ENCODE results near the gene PODNL1. TPM values are rescaled to one million over a fixed set of nuclear protein-coding genes. Genes with fewer than 3 reads are reported as not detected.

Gene PODNL1
- total RNA-seq, 3 donors from 2014 or later = 0.80 to 8.8 (median 2.3) TPM

DNA sequence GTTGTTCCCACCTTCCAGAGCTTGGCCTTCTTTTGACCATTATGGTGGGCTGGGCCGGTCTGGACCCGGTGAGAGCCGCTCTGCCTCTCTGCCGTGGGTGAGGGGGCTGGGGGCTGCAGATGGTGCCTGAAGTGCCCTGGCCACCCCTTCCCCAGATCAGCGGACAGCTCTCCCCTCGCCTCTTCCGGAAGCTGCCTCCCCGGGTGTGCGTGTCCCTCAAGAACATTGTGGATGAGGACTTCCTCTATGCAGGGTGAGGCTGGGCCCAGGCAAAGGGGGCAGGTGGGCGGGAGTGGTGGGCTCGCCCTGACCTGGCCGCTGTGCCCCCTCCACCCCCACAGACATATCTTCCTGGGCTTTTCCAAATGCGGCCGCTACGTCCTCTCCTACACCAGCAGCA is 16.0 kb upstream of the PODNL1 start:
- TF ChIP-seq, protein P1, sequence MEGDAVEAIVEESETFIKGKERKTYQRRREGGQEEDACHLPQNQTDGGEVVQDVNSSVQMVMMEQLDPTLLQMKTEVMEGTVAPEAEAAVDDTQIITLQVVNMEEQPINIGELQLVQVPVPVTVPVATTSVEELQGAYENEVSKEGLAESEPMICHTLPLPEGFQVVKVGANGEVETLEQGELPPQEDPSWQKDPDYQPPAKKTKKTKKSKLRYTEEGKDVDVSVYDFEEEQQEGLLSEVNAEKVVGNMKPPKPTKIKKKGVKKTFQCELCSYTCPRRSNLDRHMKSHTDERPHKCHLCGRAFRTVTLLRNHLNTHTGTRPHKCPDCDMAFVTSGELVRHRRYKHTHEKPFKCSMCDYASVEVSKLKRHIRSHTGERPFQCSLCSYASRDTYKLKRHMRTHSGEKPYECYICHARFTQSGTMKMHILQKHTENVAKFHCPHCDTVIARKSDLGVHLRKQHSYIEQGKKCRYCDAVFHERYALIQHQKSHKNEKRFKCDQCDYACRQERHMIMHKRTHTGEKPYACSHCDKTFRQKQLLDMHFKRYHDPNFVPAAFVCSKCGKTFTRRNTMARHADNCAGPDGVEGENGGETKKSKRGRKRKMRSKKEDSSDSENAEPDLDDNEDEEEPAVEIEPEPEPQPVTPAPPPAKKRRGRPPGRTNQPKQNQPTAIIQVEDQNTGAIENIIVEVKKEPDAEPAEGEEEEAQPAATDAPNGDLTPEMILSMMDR (IDR thresholded peaks at IDR 0.05) = no peak
- no peak for TF ChIP-seq POLR2AphosphoS5 (IDR thresholded peaks at IDR 0.05)
- no peak for TF ChIP-seq POLR2A (IDR thresholded peaks at IDR 0.05)
- H3K4me3 ChIP-seq = no peak overlapping the region
- no peak for DNase-seq (ENCODE audit: low spot score in 2 of 2)
- H3K36me3 ChIP-seq = peaks cover 3% of the 10 kb centered on the region
- H3K27me3 ChIP-seq = no peaks in the 10 kb centered on the region
- intact Hi-C loops (cut with DNase I; ENCODE audit: low total_unique reads) = no loop called here
- no peak overlapping the region for H3K27ac ChIP-seq
- peaks cover 7 to 12% of the 10 kb centered on the region in 2 donors for H3K4me1 ChIP-seq
- no peaks in the 10 kb centered on the region for H3K9me3 ChIP-seq

DNA sequence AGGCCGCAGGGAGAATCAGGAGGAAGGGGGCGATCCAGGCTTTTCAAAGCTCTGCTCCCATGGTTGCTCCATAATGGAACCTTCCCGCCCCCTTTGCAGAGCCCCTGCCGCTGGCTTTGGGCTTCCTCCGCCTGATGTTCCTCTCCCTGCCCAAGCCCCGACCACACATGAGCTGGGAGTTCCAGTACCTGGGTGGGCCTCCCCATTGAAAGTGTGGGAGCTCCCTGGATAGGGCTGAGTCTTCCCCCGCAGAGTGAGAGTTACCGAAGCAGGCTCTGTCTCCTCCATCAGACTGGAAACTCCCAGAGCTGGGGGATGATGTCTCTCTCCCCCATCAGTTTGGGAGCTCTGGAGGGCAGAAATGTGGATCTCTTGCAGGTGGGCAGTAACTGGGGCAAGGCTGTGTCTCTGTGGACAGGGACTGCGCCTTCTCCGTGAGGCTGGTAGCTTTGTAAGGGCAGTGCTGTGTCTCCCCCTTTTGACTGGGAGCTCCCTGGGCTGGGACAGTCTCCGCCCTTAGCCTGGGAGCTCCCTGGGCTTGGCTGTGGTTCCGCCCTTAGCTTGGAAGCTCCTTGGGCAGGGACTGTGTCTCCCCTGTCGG is 14.8 kb upstream of the PODNL1 start:
- Histone ChIP-seq H3K4me1 (peaks cover 7 to 12% of the 10 kb centered on the region in 2 donors), H3K27me3 (no peaks in the 10 kb centered on the region), H3K27ac (peak overlapping the region; percentile 92 to 93), H3K9me3 (no peaks in the 10 kb centered on the region), H3K36me3 (peaks cover 3% of the 10 kb centered on the region), H3K4me3 (peak overlapping the region; percentile 74 to 86 (median 84))
- TF ChIP-seq POLR2A (IDR thresholded peaks at IDR 0.05) (no peak), POLR2AphosphoS5 (IDR thresholded peaks at IDR 0.05) (no peak)
- TF ChIP-seq, protein P1 (IDR thresholded peaks at IDR 0.05) = no peak
- intact Hi-C loops (cut with DNase I; ENCODE audit: low total_unique reads) = no loop called here
- no peak for DNase-seq (ENCODE audit: low spot score in 2 of 2)

DNA sequence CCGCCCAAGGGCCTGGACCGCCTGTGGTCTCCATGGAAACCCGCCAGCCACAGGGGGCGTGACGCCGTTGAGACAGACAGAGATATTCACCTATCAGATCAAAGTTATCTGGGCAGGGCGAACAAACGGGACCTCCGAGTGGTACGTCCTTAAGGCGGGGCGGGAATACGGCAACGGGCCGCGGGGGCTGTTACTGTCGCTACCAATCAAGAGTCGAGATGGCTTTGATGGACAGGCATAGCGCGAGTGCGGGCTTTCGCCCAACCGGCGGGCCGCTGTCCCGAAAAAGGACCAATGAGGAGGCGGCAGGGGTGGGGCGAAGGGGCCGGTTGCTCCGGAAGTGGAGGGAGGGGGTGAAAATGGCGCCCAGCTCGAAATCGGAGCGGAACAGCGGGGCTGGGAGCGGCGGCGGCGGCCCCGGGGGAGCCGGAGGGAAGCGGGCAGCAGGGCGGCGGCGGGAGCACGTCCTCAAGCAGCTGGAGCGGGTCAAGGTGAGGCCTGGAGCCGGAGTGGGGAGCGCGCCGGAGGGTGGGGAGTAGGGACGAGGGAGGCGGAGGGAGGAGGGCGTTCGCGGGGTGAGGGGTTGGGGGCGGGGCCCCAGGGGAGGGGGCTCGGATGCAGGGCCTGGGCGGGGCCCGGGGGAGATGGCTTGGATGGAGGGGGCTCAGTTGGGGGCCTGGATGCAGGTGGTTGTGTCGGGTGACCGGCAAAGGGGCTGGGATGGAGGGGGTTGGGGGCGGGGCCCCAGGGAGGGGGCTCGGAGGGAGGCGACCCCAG is 14.1 kb upstream of the PODNL1 start, which contains the start of gene DCAF15:
TSS of gene DCAF15 (plus strand) at position 356 of the 777 bp plus-strand sequence. CDS start at position 360, 4 bp downstream.
- intact Hi-C loops (cut with DNase I; ENCODE audit: low total_unique reads) = no loop called here
- Histone ChIP-seq H3K27ac (peak within 1 kb of the TSS; percentile 92 to 93), H3K27me3 (no peaks in the 10 kb centered on the region), H3K9me3 (no peaks in the 10 kb centered on the region), H3K36me3 (peaks cover 3% of the 10 kb centered on the region), H3K4me3 (peak within 1 kb of the TSS; percentile 74 to 86 (median 84)), H3K4me1 (peaks cover 7 to 12% of the 10 kb centered on the region in 2 donors)
- TF ChIP-seq POLR2A (IDR thresholded peaks at IDR 0.05) (peak; percentile 60), POLR2AphosphoS5 (IDR thresholded peaks at IDR 0.05) (peak; percentile 24 to 64 (median 58))
- TF ChIP-seq, protein P1 (IDR thresholded peaks at IDR 0.05) = no peak
- peak; percentile 100 for DNase-seq (ENCODE audit: low spot score in 2 of 2)

- peaks cover 3% of the 10 kb centered on the region for H3K36me3 ChIP-seq
- peak overlapping the region; percentile 74 to 86 (median 84) for H3K4me3 ChIP-seq
- intact Hi-C loops (cut with DNase I; ENCODE audit: low total_unique reads) = no loop called here
- no peaks in the 10 kb centered on the region for H3K9me3 ChIP-seq
- H3K4me1 ChIP-seq = peaks cover 7 to 12% of the 10 kb centered on the region in 2 donors
- TF ChIP-seq POLR2A (IDR thresholded peaks at IDR 0.05) = no peak
- no peak for TF ChIP-seq POLR2AphosphoS5 (IDR thresholded peaks at IDR 0.05)
- TF ChIP-seq, protein P1 (IDR thresholded peaks at IDR 0.05) = no peak
- no peak for DNase-seq (ENCODE audit: low spot score in 2 of 2)
- no peak overlapping the region for H3K27ac ChIP-seq
- H3K27me3 ChIP-seq = no peaks in the 10 kb centered on the region
Observed at GRCh38 chr19:13951799-13952153, 13.6 kb upstream of the PODNL1 start.

- no peak for TF ChIP-seq POLR2A (IDR thresholded peaks at IDR 0.05)
- no peak for TF ChIP-seq POLR2AphosphoS5 (IDR thresholded peaks at IDR 0.05)
- TF ChIP-seq, protein P1 (IDR thresholded peaks at IDR 0.05) = no peak
- H3K36me3 ChIP-seq = no peaks in the 10 kb centered on the region
- no peaks in the 10 kb centered on the region for H3K27me3 ChIP-seq
- no peaks in the 10 kb centered on the region for H3K9me3 ChIP-seq
- peaks cover 7 to 12% of the 10 kb centered on the region in 2 donors for H3K4me1 ChIP-seq
- no peak overlapping the region for H3K4me3 ChIP-seq
- DNase-seq (ENCODE audit: low spot score in 2 of 2) = no peak
- intact Hi-C loops (cut with DNase I; ENCODE audit: low total_unique reads) = no loop called here
- no peak overlapping the region for H3K27ac ChIP-seq
Observed at GRCh38 chr19:13951043-13951442, 12.8 kb upstream of the PODNL1 start.

Measured in breast epithelium (tissue), 4 donors.